Upper lobe of left lung (tissue), 4 donors: ENCODE results near the gene INPP5D.

ENCODE experiments used
- EP300 ChIP-seq, 4 donors: sonication (generic); formaldehyde crosslinking; IDR thresholded peaks; one replicate each; pipeline ENCODE4 v1.5.1; 2017; ENCODE audit warnings: antibody characterized with exemption in 4 of 4, control low read depth in 2 of 4
- POLR2A ChIP-seq, 4 donors: fragments of 450-650 bp; IDR thresholded peaks; one replicate each; pipeline ENCODE4 v1.5.1; 2016 to 2017; ENCODE audit warnings: antibody characterized with exemption in 4 of 4, mild to moderate bottlenecking in 2 of 4
- POLR2AphosphoS5 ChIP-seq, 2 donors: sonication (generic); formaldehyde crosslinking; IDR thresholded peaks; one replicate each; pipeline ENCODE4 v1.5.1; 2017; ENCODE audit warnings: antibody characterized with exemption in 2 of 2
- TF ChIP-seq, protein P1 (sequence below), 6 experiments: fragments of 450-650 bp in 4 of 6; fragments of 200-600 bp in 2 of 6; sonication (generic) in 2 of 6; IDR thresholded peaks; one replicate each; pipeline ENCODE4 v1.5.1; 2016 to 2019; ENCODE audit warnings: antibody characterized with exemption in 6 of 6

DNA sequence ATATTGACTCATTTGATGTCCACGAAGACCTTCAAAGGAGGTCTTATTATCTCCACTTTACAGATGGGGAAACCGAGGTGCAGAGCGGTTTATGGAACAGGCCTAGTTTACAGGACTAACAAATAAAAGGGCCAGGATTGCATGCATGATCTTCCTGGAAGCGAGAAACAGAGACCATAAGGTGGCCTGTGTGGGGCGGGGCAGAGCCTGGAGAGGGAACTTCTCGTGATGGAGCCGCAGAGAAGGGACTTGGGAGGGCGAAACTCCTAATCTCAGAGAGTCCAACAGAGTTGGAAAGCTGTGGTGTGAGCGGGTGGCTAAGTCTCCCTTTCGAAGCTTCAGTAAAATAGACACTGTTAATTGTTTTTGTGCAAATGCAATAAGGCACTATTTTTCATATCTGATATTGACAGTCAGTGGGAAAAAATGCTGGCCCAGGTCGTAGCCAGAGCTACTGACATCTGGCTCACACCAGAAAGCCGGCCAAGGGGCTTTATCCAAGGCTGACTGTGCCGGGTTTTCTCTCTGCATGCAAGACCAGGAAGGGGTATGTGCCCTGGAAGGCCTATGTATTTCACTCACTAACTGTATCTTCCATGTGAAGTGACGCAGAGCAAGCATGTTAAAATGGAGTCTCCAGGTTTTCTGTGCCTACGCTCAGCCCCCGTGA lies 4.5 kb downstream of the INPP5D start:
- TF ChIP-seq, protein P1, sequence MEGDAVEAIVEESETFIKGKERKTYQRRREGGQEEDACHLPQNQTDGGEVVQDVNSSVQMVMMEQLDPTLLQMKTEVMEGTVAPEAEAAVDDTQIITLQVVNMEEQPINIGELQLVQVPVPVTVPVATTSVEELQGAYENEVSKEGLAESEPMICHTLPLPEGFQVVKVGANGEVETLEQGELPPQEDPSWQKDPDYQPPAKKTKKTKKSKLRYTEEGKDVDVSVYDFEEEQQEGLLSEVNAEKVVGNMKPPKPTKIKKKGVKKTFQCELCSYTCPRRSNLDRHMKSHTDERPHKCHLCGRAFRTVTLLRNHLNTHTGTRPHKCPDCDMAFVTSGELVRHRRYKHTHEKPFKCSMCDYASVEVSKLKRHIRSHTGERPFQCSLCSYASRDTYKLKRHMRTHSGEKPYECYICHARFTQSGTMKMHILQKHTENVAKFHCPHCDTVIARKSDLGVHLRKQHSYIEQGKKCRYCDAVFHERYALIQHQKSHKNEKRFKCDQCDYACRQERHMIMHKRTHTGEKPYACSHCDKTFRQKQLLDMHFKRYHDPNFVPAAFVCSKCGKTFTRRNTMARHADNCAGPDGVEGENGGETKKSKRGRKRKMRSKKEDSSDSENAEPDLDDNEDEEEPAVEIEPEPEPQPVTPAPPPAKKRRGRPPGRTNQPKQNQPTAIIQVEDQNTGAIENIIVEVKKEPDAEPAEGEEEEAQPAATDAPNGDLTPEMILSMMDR (IDR thresholded peaks at IDR 0.05): no peak
- TF ChIP-seq POLR2A (IDR thresholded peaks at IDR 0.05) (no peak), EP300 (IDR thresholded peaks at IDR 0.05) (no peak), POLR2AphosphoS5 (IDR thresholded peaks at IDR 0.05) (no peak)
